DOHH2 (cell line): ENCODE data around the gene CORO6.

Experiments
- CTCF ChIP-seq: fragments of 200-600 bp; sonication (generic); IDR thresholded peaks from one replicate; pipeline ENCODE4 v1.5.1; 2014; ENCODE audit warnings: antibody characterized with exemption, mild to moderate bottlenecking, low read depth, low read length; ENCODE audit not compliant: poor library complexity, severe bottlenecking
- EZH2phosphoT487 ChIP-seq: fragments of 200-600 bp; sonication (generic); IDR thresholded peaks from 2 replicates; pipeline ENCODE4 v1.6.1; 2017; ENCODE audit warnings: borderline replicate concordance, mild to moderate bottlenecking, antibody characterized with exemption, low read length, moderate library complexity, mixed read lengths

- TF ChIP-seq CTCF (no peak), EZH2phosphoT487 (no peak)
Observed at GRCh38 chr17:29581583-29582253, 41.0 kb downstream of the CORO6 start.
